ENCODE data around the gene FBRS. TPM values are rescaled to one million over a fixed set of nuclear protein-coding genes. Genes with fewer than 3 reads are reported as not detected.

Gene FBRS
- polyA plus RNA-seq, 3 donors, result 48.7 to 78.6 (median 67.4) TPM

DNA sequence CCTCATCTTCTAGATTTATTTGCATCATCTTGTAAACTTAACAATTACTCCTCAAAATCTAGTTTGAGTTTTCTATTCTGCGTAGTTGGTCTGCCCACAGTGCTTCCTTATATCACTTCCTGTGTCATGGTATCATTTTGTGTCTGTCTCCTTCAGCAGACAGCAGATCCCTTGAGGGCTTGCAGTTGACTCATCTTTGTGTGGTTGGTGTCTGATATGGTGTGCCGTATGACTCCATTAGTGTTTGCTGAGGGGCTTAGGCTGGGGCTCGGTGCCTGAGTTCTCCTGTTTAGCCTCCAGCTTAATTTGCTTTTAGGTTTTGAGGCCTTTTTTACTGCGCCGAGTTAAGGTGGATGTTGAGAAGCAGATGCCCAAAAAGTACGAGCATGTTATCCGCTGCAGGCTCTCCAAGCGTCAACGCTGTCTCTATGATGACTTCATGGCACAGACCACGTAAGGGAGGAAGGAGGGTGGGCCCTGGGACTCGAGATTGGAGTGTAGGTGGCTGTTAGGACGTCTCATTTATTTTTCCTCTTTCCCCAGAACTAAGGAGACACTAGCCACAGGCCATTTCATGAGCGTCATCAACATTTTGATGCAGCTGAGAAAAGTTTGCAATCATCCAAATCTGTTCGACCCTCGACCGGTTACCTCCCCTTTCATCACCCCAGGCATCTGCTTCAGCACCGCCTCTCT, 57.7 kb downstream of the FBRS start:
- no peak for DNase-seq (ENCODE audit: extremely low read depth in 1 of 11, low read depth in 9 of 11, low spot score in 4 of 11)

DNA sequence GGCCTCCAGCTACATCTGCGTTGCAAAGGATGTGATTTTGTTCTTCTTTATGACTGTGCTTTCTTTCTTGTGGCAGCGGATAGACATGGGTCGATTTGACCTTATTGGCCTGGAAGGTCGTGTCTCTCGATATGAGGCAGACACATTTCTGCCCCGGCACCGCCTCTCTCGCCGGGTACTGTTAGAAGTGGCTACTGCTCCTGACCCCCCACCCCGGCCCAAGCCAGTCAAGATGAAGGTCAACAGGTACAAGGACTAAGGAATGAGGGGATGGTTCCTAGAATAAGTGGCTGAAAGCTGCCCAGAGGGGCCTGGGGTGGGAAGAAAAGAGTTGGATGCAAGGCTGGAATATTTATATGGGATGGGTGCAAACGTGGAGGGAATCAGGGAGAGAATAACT, 61.9 kb downstream of the FBRS start:
- no peak for DNase-seq (ENCODE audit: extremely low read depth in 1 of 11, low read depth in 9 of 11, low spot score in 4 of 11)

Other genes starting within 250 kb of the FBRS start
- gene DCTPP1, start 228.4 kb upstream of the FBRS start, polyA plus RNA-seq (ENCODE audit: insufficient read length in 3 of 3), result 10 to 100 TPM; 45.0 to 56.9 (median 48.6) TPM
- gene SEPHS2, start 212.6 kb upstream of the FBRS start, polyA plus RNA-seq (ENCODE audit: insufficient read length in 3 of 3), result 10 to 100 TPM; 91.7 to 98.4 (median 94.5) TPM
- gene ITGAL, start 185.7 kb upstream of the FBRS start, polyA plus RNA-seq (ENCODE audit: insufficient read length in 3 of 3), result 1 to 10 TPM; 1.9 to 2.9 (median 2.6) TPM
- gene ZNF768, start 131.9 kb upstream of the FBRS start, polyA plus RNA-seq (ENCODE audit: insufficient read length in 3 of 3), result 10 to 100 TPM; 48.0 to 66.6 (median 54.7) TPM
- 10 to 100 TPM in 2 of 3 donors, 1 to 10 TPM in 1; 9.6 to 10.5 (median 10.1) TPM for gene ZNF747, start 123.6 kb upstream of the FBRS start, polyA plus RNA-seq (ENCODE audit: insufficient read length in 3 of 3)
- 10 to 100 TPM; 10.8 to 15.8 (median 12.5) TPM for gene ZNF764, start 100.1 kb upstream of the FBRS start, polyA plus RNA-seq (ENCODE audit: insufficient read length in 3 of 3)
- 10 to 100 TPM; 10.1 to 16.7 (median 14.7) TPM for gene ZNF688, start 86.7 kb upstream of the FBRS start, polyA plus RNA-seq (ENCODE audit: insufficient read length in 3 of 3)
- 10 to 100 TPM; 20.2 to 32.3 (median 23.7) TPM for gene ZNF785, start 72.7 kb upstream of the FBRS start, polyA plus RNA-seq (ENCODE audit: insufficient read length in 3 of 3)
- gene ZNF689, start 48.0 kb upstream of the FBRS start, polyA plus RNA-seq (ENCODE audit: insufficient read length in 3 of 3), result 10 to 100 TPM; 12.8 to 16.0 (median 14.7) TPM
- 10 to 100 TPM; 44.8 to 54.8 (median 46.6) TPM for gene PRR14, start 7.5 kb upstream of the FBRS start, polyA plus RNA-seq (ENCODE audit: insufficient read length in 3 of 3)
- 10 to 100 TPM; 29.6 to 44.3 (median 39.2) TPM for gene SRCAP, start 40.7 kb downstream of the FBRS start, polyA plus RNA-seq (ENCODE audit: insufficient read length in 3 of 3)
- gene PHKG2, start 90.0 kb downstream of the FBRS start, polyA plus RNA-seq (ENCODE audit: insufficient read length in 3 of 3), result 10 to 100 TPM; 29.8 to 39.2 (median 30.1) TPM
- 10 to 100 TPM in 2 of 3 donors, 1 to 10 TPM in 1; 8.4 to 13.1 (median 12.8) TPM for gene CFAP119, start 103.6 kb downstream of the FBRS start, polyA plus RNA-seq (ENCODE audit: insufficient read length in 3 of 3)
- gene RNF40, start 103.9 kb downstream of the FBRS start, polyA plus RNA-seq (ENCODE audit: insufficient read length in 3 of 3), result 100 to 1,000 TPM; 119 to 124 (median 120) TPM
- gene ZNF629, start 128.8 kb downstream of the FBRS start, polyA plus RNA-seq (ENCODE audit: insufficient read length in 3 of 3), result 10 to 100 TPM; 25.6 to 31.6 (median 28.3) TPM
- 10 to 100 TPM; 32.6 to 49.7 (median 41.6) TPM for gene BCL7C, start 235.6 kb downstream of the FBRS start, polyA plus RNA-seq (ENCODE audit: insufficient read length in 3 of 3)
- 1 to 10 TPM; 6.5 to 8.3 (median 7.8) TPM for gene CTF1, start 238.2 kb downstream of the FBRS start, polyA plus RNA-seq (ENCODE audit: insufficient read length in 3 of 3)

Measured in renal cortex interstitium (tissue), 11 donors.